Panc1 (cell line): Measurements from ENCODE around the gene TRERF1. TPM values are rescaled to one million over a fixed set of nuclear protein-coding genes. Genes with fewer than 3 reads are reported as not detected.
A peak's percentile ranks its signal among the peaks of the same experiment; 100 is the strongest.

ENCODE experiments used
- ATAC-seq: fragments of 200-7000 bp; cut with Tn5 transposase; 2 replicates; pipeline ENCODE4 v1.9.1; 2020; ENCODE audit warnings: mild to moderate bottlenecking, moderate library complexity
- BruUV-seq: library from RNA; stranded (reverse); fragments of 400-500 nt; replicated peaks from 2 replicates; lab custom pipeline; 2021; lab: Mats Ljungman, UMichigan
- CTCF ChIA-PET: fragments of 300-600 bp; sonication (Branson Sonifier 250); formaldehyde crosslinking; loops from one replicate; lab custom pipeline; 2022; ENCODE audit warnings: antibody characterized with exemption; lab: Charles Lee
- POLR2A ChIA-PET: fragments of 300-600 bp; sonication (Branson Sonifier 250); formaldehyde crosslinking; loops from one replicate; lab custom pipeline; 2022; ENCODE audit warnings: antibody characterized with exemption; lab: Charles Lee
- DNase-seq: peaks from one replicate; pipeline ENCODE4 v3.0.0-alpha.2; 2010; ENCODE audit warnings: low read depth, low spot score
- H3K27ac ChIP-seq: 2 replicates; pipeline ENCODE4 v1.5.1; 2011; ENCODE audit warnings: mild to moderate bottlenecking, low read length, inconsistent platforms
- H3K27me3 ChIP-seq: fragments of 200-500 bp; sonication (Bioruptor generic); 2 replicates; pipeline ENCODE4 v1.6.0; 2014; ENCODE audit warnings: low read length, inconsistent platforms; ENCODE audit not compliant: control insufficient read depth, insufficient read depth
- H3K36me3 ChIP-seq: fragments of 200-500 bp; sonication (Bioruptor generic); 2 replicates; pipeline ENCODE4 v1.5.1; 2014; ENCODE audit warnings: inconsistent platforms, mild to moderate bottlenecking, low read length, moderate library complexity; ENCODE audit not compliant: control insufficient read depth, insufficient read depth
- H3K4me1 ChIP-seq: 2 replicates; pipeline ENCODE4 v1.5.1; 2011; ENCODE audit warnings: inconsistent platforms, mild to moderate bottlenecking, low read length, moderate library complexity; ENCODE audit not compliant: control insufficient read depth, insufficient read depth
- H3K4me3 ChIP-seq, 2 experiments: 2 replicates each; pipeline ENCODE4 v1.5.1; 2011 to 2012; ENCODE audit warnings: low read depth in 2 of 2, low read length in 2 of 2, mild to moderate bottlenecking in 2 of 2, inconsistent platforms in 1 of 2, moderate library complexity in 1 of 2
- H3K9me3 ChIP-seq: fragments of 200-500 bp; sonication (Bioruptor generic); 2 replicates; pipeline ENCODE4 v1.5.1; 2014; ENCODE audit warnings: low read depth, mild to moderate bottlenecking, inconsistent platforms, low read length, moderate library complexity; ENCODE audit not compliant: control insufficient read depth, insufficient read depth
- CTCF ChIP-seq: fragments of 450-650 bp; IDR thresholded peaks from 2 replicates; pipeline ENCODE4 v1.5.1; 2017; ENCODE audit warnings: mild to moderate bottlenecking
- POLR2AphosphoS5 ChIP-seq: IDR thresholded peaks from 2 replicates; pipeline ENCODE4 v1.6.1; 2012; ENCODE audit warnings: mild to moderate bottlenecking, low read depth, low read length, moderate library complexity
- REST ChIP-seq, 2 experiments: IDR thresholded peaks; 2 replicates each; pipeline ENCODE4 v1.6.1; 2011 to 2012; ENCODE audit warnings: low read depth in 2 of 2, control low read depth in 1 of 2, low read length in 1 of 2, mild to moderate bottlenecking in 1 of 2, moderate library complexity in 1 of 2; ENCODE audit not compliant: insufficient read depth in 1 of 2
- SIN3A ChIP-seq: IDR thresholded peaks from 2 replicates; pipeline ENCODE4 v1.6.1; 2012; ENCODE audit warnings: low read depth, mild to moderate bottlenecking, low read length, moderate library complexity, borderline replicate concordance; ENCODE audit not compliant: insufficient read depth
- TCF7L2 ChIP-seq: IDR thresholded peaks from 2 replicates; pipeline ENCODE4 v1.6.1; 2011; ENCODE audit warnings: mild to moderate bottlenecking, low read depth, low read length, inconsistent platforms
- in situ Hi-C: cut with HindIII; loops from 2 replicates; pipeline ENCODE4 v1.10.0; 2016; ENCODE audit warnings: low sequenced_read_pairs, low pct_unique_long_range_greater_than_20kb
- intact Hi-C: fragments of 100-400 bp; cut with micrococcal nuclease; formaldehyde crosslinking; loops from one replicate; pipeline ENCODE4 v1.10.0; 2022; ENCODE audit not compliant: unreplicated experiment
- total RNA-seq: library from RNA; stranded (reverse); gene quantifications from one replicate; pipeline ENCODE4 v1.2.1, GENCODE V29; 2021; ENCODE audit not compliant: unreplicated experiment

The TRERF1 gene
- total RNA-seq, 1 experiment from 2014 or later = 30.6 TPM

GRCh38 chr6:42179261-42179944 is 272.3 kb downstream of the TRERF1 start:
- Histone ChIP-seq H3K27me3 (no peaks in the 10 kb centered on the region), H3K27ac (no peak overlapping the region), H3K36me3 (no peaks in the 10 kb centered on the region), H3K4me3 (no peak overlapping the region), H3K4me1 (no peaks in the 10 kb centered on the region), H3K9me3 (no peaks in the 10 kb centered on the region)
- TF ChIP-seq CTCF = no peak
- TF ChIP-seq REST (IDR thresholded peaks at IDR 0.05; ENCODE audit: insufficient read depth in 1 of 2, low read depth in 2 of 2, low read length in 1 of 2) = no peak
- TF ChIP-seq TCF7L2 = no peak
- TF ChIP-seq POLR2AphosphoS5 = no peak
- no peak for TF ChIP-seq SIN3A
- no peak for DNase-seq
- BruUV-seq = no TSS peak
- intact Hi-C loops = no loop called here
- ChIA-PET CTCF (no interaction called here), POLR2A (interaction anchor here (0.6 kb wide), 1 partner anchor 9 kb away, joined by 3 read pairs; no protein-coding TSS in a partner anchor)
- in situ Hi-C loops = no loop called here
- ATAC-seq = peak; percentile 57

- no peak overlapping the region; the same call in 1 of the 2 replicates for H3K27ac ChIP-seq
- H3K4me3 ChIP-seq = no peak overlapping the region
- no peaks in the 10 kb centered on the region for H3K4me1 ChIP-seq
- in situ Hi-C loops = no loop called here
- H3K9me3 ChIP-seq = no peaks in the 10 kb centered on the region
- ATAC-seq (no peak), DNase-seq (no peak)
- TF ChIP-seq CTCF = no peak
- TF ChIP-seq POLR2AphosphoS5 = no peak
- TF ChIP-seq TCF7L2 = no peak
- TF ChIP-seq REST (IDR thresholded peaks at IDR 0.05; ENCODE audit: insufficient read depth in 1 of 2, low read depth in 2 of 2, low read length in 1 of 2) = no peak
- no peak for TF ChIP-seq SIN3A
- ChIA-PET CTCF (no interaction called here), POLR2A (interaction anchor here (0.7 kb wide), 1 partner anchor 29 kb away, joined by 3 read pairs; no protein-coding TSS in a partner anchor)
- intact Hi-C loops = no loop called here
- H3K36me3 ChIP-seq = no peaks in the 10 kb centered on the region
- H3K27me3 ChIP-seq = no peaks in the 10 kb centered on the region
- no TSS peak for BruUV-seq
These were observed 274.0 kb downstream of the TRERF1 start for GRCh38 chr6:42177514-42178364.
